NB4 (cell line): Measurements from ENCODE around the gene ARL14EP.

Source experiments
- DNase-seq: peaks from one replicate; pipeline ENCODE4 v3.0.0; 2010; ENCODE audit warnings: low read depth
- H3K4me3 ChIP-seq: one replicate; pipeline ENCODE4 v1.5.1; 2011; ENCODE audit warnings: mild to moderate bottlenecking, low read depth, low read length, moderate library complexity
- CTCF ChIP-seq: IDR thresholded peaks from one replicate; pipeline ENCODE4 v1.5.1; 2012; ENCODE audit warnings: low read depth, low read length
- MAX ChIP-seq: IDR thresholded peaks from 2 replicates; pipeline ENCODE4 v1.6.1; 2011; ENCODE audit warnings: low read depth, low read length
- MYC ChIP-seq: IDR thresholded peaks from 2 replicates; pipeline ENCODE4 v1.6.1; 2011; ENCODE audit warnings: low read depth, low read length
- POLR2A ChIP-seq: IDR thresholded peaks from 2 replicates; pipeline ENCODE4 v1.6.1; 2011; ENCODE audit warnings: mild to moderate bottlenecking; ENCODE audit not compliant: insufficient read length; ENCODE audit errors: extremely low read depth

The ARL14EP gene

GRCh38 chr11:30322826-30323710 lies at the start of gene ARL14EP:
ARL14EP (plus strand) TSS chr11:30323104; CDS start chr11:30330949, 7,845 bp downstream.
- TF ChIP-seq CTCF (no peak), POLR2A (peak; percentile 75), MYC (peak; percentile 5; the same call in 1 of the 2 replicates), MAX (peak; percentile 41)
- H3K4me3 ChIP-seq: peak within 1 kb of the TSS; percentile 95
- peak; percentile 96 for DNase-seq

- no peak overlapping the region for H3K4me3 ChIP-seq
- no peak for DNase-seq
- TF ChIP-seq MYC (no peak), MAX (no peak), CTCF (no peak), POLR2A (no peak)
Observed at GRCh38 chr11:30277176-30277575, 45.7 kb upstream of the ARL14EP start.

GRCh38 chr11:30279796-30280195 lies 43.1 kb upstream of the ARL14EP start:
- no peak overlapping the region for H3K4me3 ChIP-seq
- TF ChIP-seq CTCF: no peak
- TF ChIP-seq MAX: no peak
- TF ChIP-seq POLR2A: no peak
- no peak for TF ChIP-seq MYC
- no peak for DNase-seq

- no peak for TF ChIP-seq MYC
- TF ChIP-seq POLR2A: no peak
- no peak for TF ChIP-seq CTCF
- no peak for TF ChIP-seq MAX
- DNase-seq: no peak
- no peak overlapping the region for H3K4me3 ChIP-seq
Observed at GRCh38 chr11:30281476-30282288, 41.2 kb upstream of the ARL14EP start.

GRCh38 chr11:30282289-30282631 lies 40.6 kb upstream of the ARL14EP start:
- TF ChIP-seq CTCF: no peak
- TF ChIP-seq MAX: no peak
- TF ChIP-seq POLR2A: no peak
- no peak for DNase-seq
- no peak overlapping the region for H3K4me3 ChIP-seq
